CD4-positive, alpha-beta T cell treated with Interleukin-1 beta for 1 hour (primary cell): ENCODE data around the gene STX1B.
A peak's percentile ranks its signal among the peaks of the same experiment; 100 is the strongest.
"Not testable (repeated sequence)": the region's sequence is repeated elsewhere in the genome, so short reads cannot be mapped to it uniquely, and the experiment has no call there.

ENCODE experiments used
- DNase-seq, 2 donors: peaks; one replicate each; pipeline ENCODE4 v3.0.0-alpha.2; 2020 to 2022

The STX1B gene

GRCh38 chr16:30948667-30949649 lies 61.5 kb downstream of the STX1B start, which contains the start of gene ORAI3:
Gene ORAI3, plus strand, starts transcription at chr16:30949068. Its CDS starts 222 bp downstream, at chr16:30949290.
- peak; percentile 40 to 70 for DNase-seq

- peak; percentile 24 to 52 for DNase-seq
Observed at GRCh38 chr16:30947859-30948666, 62.4 kb downstream of the STX1B start.

- DNase-seq = no peak
Observed at GRCh38 chr16:30947541-30947858, 62.9 kb downstream of the STX1B start.

GRCh38 chr16:30946671-30947540 lies 63.5 kb downstream of the STX1B start:
- DNase-seq = no peak

- DNase-seq = no peak
Observed at GRCh38 chr16:30944352-30944751, 66.1 kb downstream of the STX1B start.

GRCh38 chr16:30942426-30942806 lies 68.0 kb downstream of the STX1B start:
- no peak for DNase-seq

GRCh38 chr16:30941600-30942425 lies 68.6 kb downstream of the STX1B start:
- DNase-seq = peak; percentile 73 to 77

- not testable (repeated sequence) for DNase-seq
Observed at GRCh38 chr16:30939571-30939970, 70.9 kb downstream of the STX1B start.
